Measurements from ENCODE around the gene CEP192. TPM values are rescaled to one million over a fixed set of nuclear protein-coding genes. Genes with fewer than 3 reads are reported as not detected.
"Not testable (repeated sequence)": the region's sequence is repeated elsewhere in the genome, so short reads cannot be mapped to it uniquely, and the experiment has no call there.

Gene CEP192
- total RNA-seq, 1 donor from 2014 or later, result 14.4 TPM

- no peak for DNase-seq (ENCODE audit: low read depth)
- H3K36me3 ChIP-seq (ENCODE audit: control insufficient read depth, insufficient read depth, low read length), result no peaks in the 10 kb centered on the region
- no peak for TF ChIP-seq CTCF (IDR thresholded peaks at IDR 0.05; ENCODE audit: insufficient read depth, low read length, poor library complexity, severe bottlenecking)
- no peaks in the 10 kb centered on the region for H3K27me3 ChIP-seq (ENCODE audit: control insufficient read depth, insufficient read depth, low read length)
- H3K4me3 ChIP-seq (ENCODE audit: low read depth, low read length), result no peak overlapping the region
Measured at GRCh38 chr18:13061630-13062189, 70.5 kb downstream of the CEP192 start.

GRCh38 chr18:13067124-13067523 lies 76.0 kb downstream of the CEP192 start:
- no peak for DNase-seq (ENCODE audit: low read depth)

GRCh38 chr18:13067966-13068365 lies 76.8 kb downstream of the CEP192 start:
- Histone ChIP-seq H3K4me3 (ENCODE audit: low read depth, low read length) (no peak overlapping the region), H3K36me3 (ENCODE audit: control insufficient read depth, insufficient read depth, low read length) (no peaks in the 10 kb centered on the region), H3K27me3 (ENCODE audit: control insufficient read depth, insufficient read depth, low read length) (no peaks in the 10 kb centered on the region)
- no peak for DNase-seq (ENCODE audit: low read depth)
- TF ChIP-seq CTCF (IDR thresholded peaks at IDR 0.05; ENCODE audit: insufficient read depth, low read length, poor library complexity, severe bottlenecking), result no peak

More at GRCh38 chr18:13067124-13067523, 76.0 kb downstream of the CEP192 start:
- Histone ChIP-seq H3K4me3 (ENCODE audit: low read depth, low read length) (no peak overlapping the region), H3K36me3 (ENCODE audit: control insufficient read depth, insufficient read depth, low read length) (no peaks in the 10 kb centered on the region), H3K27me3 (ENCODE audit: control insufficient read depth, insufficient read depth, low read length) (no peaks in the 10 kb centered on the region)
- TF ChIP-seq CTCF (IDR thresholded peaks at IDR 0.05; ENCODE audit: insufficient read depth, low read length, poor library complexity, severe bottlenecking), result no peak

- TF ChIP-seq CTCF (IDR thresholded peaks at IDR 0.05; ENCODE audit: insufficient read depth, low read length, poor library complexity, severe bottlenecking), result no peak
- Histone ChIP-seq H3K27me3 (ENCODE audit: control insufficient read depth, insufficient read depth, low read length) (no peaks in the 10 kb centered on the region), H3K36me3 (ENCODE audit: control insufficient read depth, insufficient read depth, low read length) (no peaks in the 10 kb centered on the region), H3K4me3 (ENCODE audit: low read depth, low read length) (no peak overlapping the region)
- DNase-seq (ENCODE audit: low read depth), result no peak
Measured at GRCh38 chr18:13070460-13070859, 79.3 kb downstream of the CEP192 start.

GRCh38 chr18:13076886-13077285 lies 85.7 kb downstream of the CEP192 start:
- Histone ChIP-seq H3K4me3 (ENCODE audit: low read depth, low read length) (no peak overlapping the region), H3K27me3 (ENCODE audit: control insufficient read depth, insufficient read depth, low read length) (no peaks in the 10 kb centered on the region), H3K36me3 (ENCODE audit: control insufficient read depth, insufficient read depth, low read length) (no peaks in the 10 kb centered on the region)
- no peak for DNase-seq (ENCODE audit: low read depth)
- no peak for TF ChIP-seq CTCF (IDR thresholded peaks at IDR 0.05; ENCODE audit: insufficient read depth, low read length, poor library complexity, severe bottlenecking)

- TF ChIP-seq CTCF (IDR thresholded peaks at IDR 0.05; ENCODE audit: insufficient read depth, low read length, poor library complexity, severe bottlenecking), result no peak
- no peak for DNase-seq (ENCODE audit: low read depth)
- H3K27me3 ChIP-seq (ENCODE audit: control insufficient read depth, insufficient read depth, low read length), result no peaks in the 10 kb centered on the region
- no peak overlapping the region for H3K4me3 ChIP-seq (ENCODE audit: low read depth, low read length)
- H3K36me3 ChIP-seq (ENCODE audit: control insufficient read depth, insufficient read depth, low read length), result no peaks in the 10 kb centered on the region
Measured at GRCh38 chr18:13077473-13077872, 86.3 kb downstream of the CEP192 start.

GRCh38 chr18:13078065-13078464 lies 86.9 kb downstream of the CEP192 start:
- not testable (repeated sequence) for H3K36me3 ChIP-seq (ENCODE audit: control insufficient read depth, insufficient read depth, low read length); DNase-seq (ENCODE audit: low read depth); H3K27me3 ChIP-seq (ENCODE audit: control insufficient read depth, insufficient read depth, low read length); H3K4me3 ChIP-seq (ENCODE audit: low read depth, low read length)
